Measurements from ENCODE around the gene UPF2. TPM values are rescaled to one million over a fixed set of nuclear protein-coding genes. Genes with fewer than 3 reads are reported as not detected.

The UPF2 gene
- total RNA-seq, 1 donor from 2014 or later, result 21.6 TPM

DNA sequence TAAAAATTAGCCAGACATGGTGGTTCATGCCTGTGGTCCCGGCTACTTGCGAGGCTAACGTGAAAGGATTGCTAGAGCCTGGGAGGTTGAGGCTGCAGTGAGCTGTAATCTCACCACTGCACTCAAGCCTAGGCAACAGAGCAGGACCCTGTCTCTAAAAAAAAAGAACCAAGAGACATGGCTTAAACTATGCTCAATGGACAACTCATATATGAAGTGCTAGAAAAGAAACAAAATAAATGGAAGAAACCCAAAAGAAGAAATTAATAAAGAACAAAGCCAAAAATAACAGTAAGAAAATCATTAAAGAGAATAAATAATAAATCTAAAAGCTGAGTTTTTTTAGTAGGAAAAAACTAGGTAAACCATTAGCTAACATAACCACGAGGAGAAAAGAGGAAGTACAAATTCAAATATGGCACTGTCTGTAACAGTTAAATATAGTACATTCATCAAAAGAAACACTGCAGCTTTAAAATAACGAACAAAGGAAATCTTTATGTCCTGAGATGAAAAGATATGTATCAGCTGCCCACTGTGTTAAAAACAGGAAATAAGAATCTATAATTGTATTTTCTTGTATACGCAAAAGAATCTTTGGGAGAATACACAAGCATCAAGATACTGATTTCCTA lies 48.7 kb downstream of the UPF2 start:
- TF ChIP-seq POLR2A (IDR thresholded peaks at IDR 0.05) (no peak), POLR2AphosphoS5 (IDR thresholded peaks at IDR 0.05; ENCODE audit: insufficient read depth in 1 of 2, low read depth in 1 of 2) (no peak)
- TF ChIP-seq, protein P1, sequence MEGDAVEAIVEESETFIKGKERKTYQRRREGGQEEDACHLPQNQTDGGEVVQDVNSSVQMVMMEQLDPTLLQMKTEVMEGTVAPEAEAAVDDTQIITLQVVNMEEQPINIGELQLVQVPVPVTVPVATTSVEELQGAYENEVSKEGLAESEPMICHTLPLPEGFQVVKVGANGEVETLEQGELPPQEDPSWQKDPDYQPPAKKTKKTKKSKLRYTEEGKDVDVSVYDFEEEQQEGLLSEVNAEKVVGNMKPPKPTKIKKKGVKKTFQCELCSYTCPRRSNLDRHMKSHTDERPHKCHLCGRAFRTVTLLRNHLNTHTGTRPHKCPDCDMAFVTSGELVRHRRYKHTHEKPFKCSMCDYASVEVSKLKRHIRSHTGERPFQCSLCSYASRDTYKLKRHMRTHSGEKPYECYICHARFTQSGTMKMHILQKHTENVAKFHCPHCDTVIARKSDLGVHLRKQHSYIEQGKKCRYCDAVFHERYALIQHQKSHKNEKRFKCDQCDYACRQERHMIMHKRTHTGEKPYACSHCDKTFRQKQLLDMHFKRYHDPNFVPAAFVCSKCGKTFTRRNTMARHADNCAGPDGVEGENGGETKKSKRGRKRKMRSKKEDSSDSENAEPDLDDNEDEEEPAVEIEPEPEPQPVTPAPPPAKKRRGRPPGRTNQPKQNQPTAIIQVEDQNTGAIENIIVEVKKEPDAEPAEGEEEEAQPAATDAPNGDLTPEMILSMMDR (IDR thresholded peaks at IDR 0.05), result no peak
- intact Hi-C loops (cut with DNase I), result no loop called here
- no peaks in the 10 kb centered on the region for H3K9me3 ChIP-seq
- H3K4me1 ChIP-seq, result no peaks in the 10 kb centered on the region
- H3K4me3 ChIP-seq, result no peak overlapping the region
- no peaks in the 10 kb centered on the region for H3K27me3 ChIP-seq
- DNase-seq (ENCODE audit: extremely low spot score in 2 of 2), result no peak
- no peak overlapping the region for H3K27ac ChIP-seq
- H3K36me3 ChIP-seq, result peaks cover 0 to 31% of the 10 kb centered on the region in 2 donors

DNA sequence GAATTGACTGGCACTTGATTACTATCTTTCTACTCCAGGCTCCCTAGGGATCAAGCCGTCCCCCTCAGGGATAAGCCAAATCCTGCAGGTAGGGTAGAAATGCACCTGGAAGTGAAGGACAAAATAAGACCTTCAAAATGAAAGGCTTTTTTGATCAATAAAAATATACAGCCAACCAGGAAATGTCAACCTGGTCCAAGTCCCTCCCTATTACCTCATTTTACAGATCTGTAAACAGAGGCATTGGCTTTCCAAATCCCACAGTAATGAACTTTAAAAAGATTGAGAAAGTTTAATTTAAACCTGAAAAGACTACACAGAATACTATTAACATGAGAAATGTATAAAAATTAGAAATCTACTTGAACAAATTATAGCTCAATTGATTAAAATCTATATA lies 53.7 kb downstream of the UPF2 start:
- no peak overlapping the region for H3K27ac ChIP-seq
- H3K4me3 ChIP-seq, result no peak overlapping the region
- no peaks in the 10 kb centered on the region for H3K4me1 ChIP-seq
- intact Hi-C loops (cut with DNase I), result loop anchor here (10.0 kb wide), 1 partner anchor 204 kb away; no protein-coding TSS in a partner anchor
- no peaks in the 10 kb centered on the region for H3K9me3 ChIP-seq
- DNase-seq (ENCODE audit: extremely low spot score in 2 of 2), result no peak
- TF ChIP-seq POLR2AphosphoS5 (IDR thresholded peaks at IDR 0.05; ENCODE audit: insufficient read depth in 1 of 2, low read depth in 1 of 2) (no peak), POLR2A (IDR thresholded peaks at IDR 0.05) (no peak)
- TF ChIP-seq, protein P1 (IDR thresholded peaks at IDR 0.05), result no peak
- peaks cover 0 to 1% of the 10 kb centered on the region in 2 donors for H3K36me3 ChIP-seq
- no peaks in the 10 kb centered on the region for H3K27me3 ChIP-seq

DNA sequence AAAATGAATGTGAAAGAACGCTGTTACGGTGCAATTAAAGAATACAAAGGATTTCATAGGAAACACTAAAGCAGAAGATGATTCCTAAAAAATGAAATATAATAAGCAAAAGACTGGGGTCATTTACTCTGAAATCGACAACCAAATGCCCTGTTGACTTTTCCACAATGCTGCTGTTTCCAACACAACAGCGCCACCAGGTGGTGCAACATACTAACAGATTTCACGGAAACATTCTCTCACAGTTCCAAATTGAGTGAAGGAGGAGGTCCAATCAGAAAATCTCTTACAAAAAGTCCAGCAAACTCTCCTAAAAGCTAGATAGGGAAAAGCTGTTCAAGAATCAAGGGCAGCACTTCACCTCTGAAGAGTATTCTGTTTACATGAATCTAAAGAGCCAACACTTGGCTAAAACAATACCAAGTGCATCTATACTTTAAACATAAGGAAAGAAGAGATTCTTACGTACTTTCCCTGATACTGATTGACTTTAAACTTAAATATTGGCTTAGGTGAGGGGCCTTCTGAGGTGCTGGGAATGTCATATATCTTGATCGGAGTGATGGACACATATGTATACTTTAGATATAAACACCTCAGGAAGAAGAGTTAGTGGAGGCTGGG lies 55.9 kb downstream of the UPF2 start:
- intact Hi-C loops (cut with DNase I), result loop anchor here (10.0 kb wide), 1 partner anchor 202 kb away; no protein-coding TSS in a partner anchor
- DNase-seq (ENCODE audit: extremely low spot score in 2 of 2), result no peak
- TF ChIP-seq, protein P1 (IDR thresholded peaks at IDR 0.05), result peak; percentile 80 to 85 (median 82)
- TF ChIP-seq POLR2AphosphoS5 (IDR thresholded peaks at IDR 0.05; ENCODE audit: insufficient read depth in 1 of 2, low read depth in 1 of 2) (peak in 1 of 2 donors; percentile 25), POLR2A (IDR thresholded peaks at IDR 0.05) (no peak)
- Histone ChIP-seq H3K27me3 (no peaks in the 10 kb centered on the region), H3K4me3 (no peak overlapping the region), H3K27ac (no peak overlapping the region), H3K36me3 (peaks cover 0 to 5% of the 10 kb centered on the region in 2 donors), H3K9me3 (no peaks in the 10 kb centered on the region), H3K4me1 (no peaks in the 10 kb centered on the region)

DNA sequence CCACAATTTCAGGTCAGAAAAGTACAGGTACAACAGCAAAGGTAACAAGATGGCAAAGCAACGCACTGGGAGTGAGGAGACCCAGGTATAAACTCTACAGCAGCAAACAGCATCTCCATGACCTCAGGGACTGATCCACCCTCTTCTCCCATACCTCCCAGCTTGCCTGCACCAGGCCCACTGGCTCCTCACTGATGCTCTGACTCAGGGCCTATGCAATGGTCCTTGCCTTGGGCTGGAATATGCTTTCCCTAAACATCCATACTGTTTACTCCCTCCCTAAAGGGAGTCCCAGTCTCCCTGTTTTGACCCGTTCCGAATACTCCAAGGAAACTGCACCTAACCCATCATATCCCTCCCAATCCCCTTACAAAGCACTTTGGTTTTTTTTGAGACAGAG lies 60.4 kb downstream of the UPF2 start:
- intact Hi-C loops (cut with DNase I), result loop anchor here (10.0 kb wide), 1 partner anchor 197 kb away; no protein-coding TSS in a partner anchor
- H3K36me3 ChIP-seq, result peaks cover 0 to 22% of the 10 kb centered on the region in 2 donors

More for the DNA sequence above, 60.4 kb downstream of the UPF2 start:
- H3K9me3 ChIP-seq, result no peaks in the 10 kb centered on the region
- H3K4me1 ChIP-seq, result no peaks in the 10 kb centered on the region
- no peak overlapping the region for H3K4me3 ChIP-seq
- TF ChIP-seq, protein P1 (IDR thresholded peaks at IDR 0.05), result no peak
- TF ChIP-seq POLR2AphosphoS5 (IDR thresholded peaks at IDR 0.05; ENCODE audit: insufficient read depth in 1 of 2, low read depth in 1 of 2) (no peak), POLR2A (IDR thresholded peaks at IDR 0.05) (no peak)
- no peaks in the 10 kb centered on the region for H3K27me3 ChIP-seq
- no peak for DNase-seq (ENCODE audit: extremely low spot score in 2 of 2)
- H3K27ac ChIP-seq, result no peak overlapping the region
